Regular cardiac myocyte (primary cell): ENCODE data around the gene PRM1. TPM values are rescaled to one million over a fixed set of nuclear protein-coding genes. Genes with fewer than 3 reads are reported as not detected.

Experiments used
- total RNA-seq: library from RNA; depleted of rRNA; stranded (reverse); fragments of >200 nt; gene quantifications from 2 replicates; pipeline ENCODE4 v1.2.3, GENCODE V29; 2014

PRM1 gene, protein sequence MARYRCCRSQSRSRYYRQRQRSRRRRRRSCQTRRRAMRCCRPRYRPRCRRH
- not detected in 2 replicates for total RNA-seq

GRCh38 chr16:11280616-11281522 is at the start of gene PRM1:
PRM1 (minus strand) TSS chr16:11281330; CDS start chr16:11281238, 92 bp downstream.

DNA sequence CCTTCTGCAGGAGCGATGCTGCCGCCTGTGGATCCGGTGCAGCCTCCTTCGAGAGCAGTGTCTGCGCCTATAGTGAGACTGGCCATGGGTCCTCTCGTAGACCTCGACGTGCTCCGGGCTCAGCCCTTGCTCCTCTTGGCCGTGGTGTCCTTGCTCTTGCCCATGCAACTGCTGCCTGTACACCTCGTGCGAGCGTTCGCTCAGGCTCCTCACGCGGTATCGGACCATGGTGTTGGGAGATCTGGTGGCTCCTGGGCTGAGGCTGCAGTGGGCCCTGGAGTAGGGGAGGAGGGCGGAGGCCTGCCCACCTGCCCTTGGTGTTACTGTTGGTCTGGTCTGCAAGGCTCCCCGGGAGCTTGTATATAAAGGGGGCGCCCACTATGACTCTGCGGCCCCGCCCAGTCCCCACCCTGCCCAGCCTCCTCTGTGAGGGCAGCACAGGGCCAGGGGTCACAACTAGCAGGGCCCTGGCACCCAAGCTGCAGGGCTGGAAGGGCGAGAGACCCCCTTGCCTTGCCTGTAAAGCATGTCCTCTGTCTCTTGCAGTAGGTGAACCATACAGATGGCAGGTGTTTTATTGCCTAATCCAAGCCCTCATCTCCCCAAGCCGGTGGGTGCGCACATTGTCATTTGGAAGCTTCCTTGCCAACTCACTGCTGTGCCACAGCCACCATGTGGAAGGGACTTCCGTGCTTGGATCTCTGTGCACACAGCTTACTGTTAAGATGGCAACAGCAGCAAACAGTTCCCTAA is 4.8 kb downstream of the PRM1 start, which contains the start of gene PRM2:
TSS of gene PRM2 (minus strand) at position 338 of the 753 bp plus-strand sequence. CDS start at position 228, 110 bp downstream.

DNA sequence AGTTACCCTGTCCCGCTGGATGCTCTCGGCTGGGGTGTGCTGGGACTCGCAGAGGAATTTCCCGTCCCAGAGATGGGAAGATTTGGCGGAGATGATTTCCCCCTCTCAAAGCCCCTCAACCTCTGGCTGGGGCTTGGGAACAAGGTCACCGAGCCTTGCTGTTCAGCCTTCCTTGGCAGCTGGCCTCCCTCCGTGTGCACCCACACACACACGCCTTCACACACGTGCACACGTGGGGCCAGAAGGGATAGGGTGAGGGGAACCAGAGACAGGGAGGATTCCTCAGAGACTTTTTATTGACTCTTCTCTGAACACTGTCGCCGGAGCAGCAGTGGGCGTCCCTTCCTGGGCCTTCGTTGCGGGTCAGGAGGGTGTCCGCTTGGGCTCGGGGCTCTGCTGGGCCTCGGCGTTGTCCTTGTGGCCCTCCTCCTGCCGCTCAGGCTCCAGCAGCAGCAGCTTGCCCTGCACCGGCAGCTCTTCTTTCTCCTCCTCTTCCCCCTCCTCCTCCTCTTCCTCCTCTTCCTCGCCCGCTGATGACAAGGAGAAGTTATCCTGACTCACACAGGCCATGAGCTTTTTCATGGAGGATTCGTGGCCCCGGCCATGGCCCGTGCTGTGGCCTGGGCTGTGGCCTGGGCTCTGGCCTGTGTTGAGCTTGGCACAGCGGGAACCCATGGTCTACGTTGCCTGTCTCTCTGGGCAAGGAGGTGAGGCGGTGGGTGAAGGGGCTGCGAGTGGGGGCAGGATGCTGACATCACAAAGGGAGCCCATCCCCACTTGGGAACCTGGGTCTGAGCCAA is 8.0 kb downstream of the PRM1 start, which contains the start of gene PRM3:
TSS of gene PRM3 (minus strand) at position 709 of the 800 bp plus-strand sequence. CDS start at position 675, 34 bp downstream.

GRCh38 chr16:11268921-11269375 is 12.2 kb downstream of the PRM1 start, which contains the start of gene TNP2:
TNP2 (minus strand) TSS chr16:11269325; CDS start chr16:11269262, 63 bp downstream.

DNA sequence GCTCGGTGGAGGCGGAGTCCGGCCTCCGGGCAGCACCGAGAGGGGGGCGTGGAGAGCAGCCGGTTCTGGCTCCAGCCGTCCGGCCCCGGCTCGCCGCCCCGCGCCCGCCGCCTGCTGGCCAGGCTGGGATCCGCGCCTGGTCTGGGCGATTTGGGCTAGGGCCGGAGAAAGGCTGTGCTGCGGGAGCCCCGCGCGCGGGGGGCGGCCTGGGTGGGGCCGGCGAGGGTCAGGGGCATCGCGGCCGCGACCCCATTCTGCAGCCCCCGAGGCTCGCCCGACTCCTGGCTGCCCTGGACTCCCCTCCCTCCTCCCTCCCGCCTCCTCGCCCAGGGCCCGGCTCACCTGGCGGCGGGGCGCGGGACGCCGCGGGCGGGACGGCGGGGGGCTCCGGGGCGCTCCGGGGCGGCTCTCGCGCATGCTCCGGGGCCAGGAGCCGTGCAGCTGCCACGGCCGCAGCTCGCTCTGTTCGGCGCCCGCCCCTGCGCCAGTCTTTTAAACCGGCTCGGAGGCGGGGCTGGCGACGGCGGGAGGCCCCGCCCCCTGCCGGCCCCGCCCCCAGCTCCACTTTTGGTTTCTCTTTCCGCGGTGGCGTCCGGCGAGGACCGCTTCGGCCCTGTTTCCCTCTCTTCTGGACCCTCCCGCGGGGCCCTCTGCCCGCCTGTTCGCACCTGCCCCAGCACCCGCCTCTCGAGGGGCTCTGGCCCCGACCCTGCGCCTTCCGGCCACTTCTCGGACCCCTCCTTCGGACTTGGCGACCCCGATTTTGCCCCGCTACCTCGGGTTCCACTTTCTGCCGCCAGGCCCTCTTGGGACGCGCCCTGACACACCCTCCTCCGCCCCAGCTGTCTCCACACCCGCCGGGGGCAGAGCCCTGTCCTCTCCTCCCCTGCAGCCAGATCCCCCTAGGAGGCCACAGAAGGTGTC is 25.1 kb downstream of the PRM1 start, which contains the start of gene SOCS1:
TSS of gene SOCS1 (minus strand) at position 468 of the 924 bp plus-strand sequence. CDS start 726 bp downstream, outside the sequence.

Other genes with a start within 250 kb of the PRM1 start
- 1.4 and 1.7 TPM in 2 replicates for gene SOCS1, start 25.1 kb downstream of the PRM1 start, total RNA-seq
- not detected in 2 replicates for gene TNP2, start 12.0 kb downstream of the PRM1 start, total RNA-seq
- gene PRM3, start 7.7 kb downstream of the PRM1 start, total RNA-seq: not detected in 2 replicates
- not detected in 2 replicates for gene PRM2, start 4.8 kb downstream of the PRM1 start, total RNA-seq
- 4.5 and 13.4 TPM in 2 replicates for gene RMI2, start 64.1 kb upstream of the PRM1 start, total RNA-seq